Measurements from ENCODE around the gene SAMD8. TPM values are rescaled to one million over a fixed set of nuclear protein-coding genes. Genes with fewer than 3 reads are reported as not detected.
A peak's percentile ranks its signal among the peaks of the same experiment; 100 is the strongest.
"Not testable (repeated sequence)": the region's sequence is repeated elsewhere in the genome, so short reads cannot be mapped to it uniquely, and the experiment has no call there.

SAMD8 gene
- total RNA-seq, 1 donor from 2014 or later = 35.4 TPM

DNA sequence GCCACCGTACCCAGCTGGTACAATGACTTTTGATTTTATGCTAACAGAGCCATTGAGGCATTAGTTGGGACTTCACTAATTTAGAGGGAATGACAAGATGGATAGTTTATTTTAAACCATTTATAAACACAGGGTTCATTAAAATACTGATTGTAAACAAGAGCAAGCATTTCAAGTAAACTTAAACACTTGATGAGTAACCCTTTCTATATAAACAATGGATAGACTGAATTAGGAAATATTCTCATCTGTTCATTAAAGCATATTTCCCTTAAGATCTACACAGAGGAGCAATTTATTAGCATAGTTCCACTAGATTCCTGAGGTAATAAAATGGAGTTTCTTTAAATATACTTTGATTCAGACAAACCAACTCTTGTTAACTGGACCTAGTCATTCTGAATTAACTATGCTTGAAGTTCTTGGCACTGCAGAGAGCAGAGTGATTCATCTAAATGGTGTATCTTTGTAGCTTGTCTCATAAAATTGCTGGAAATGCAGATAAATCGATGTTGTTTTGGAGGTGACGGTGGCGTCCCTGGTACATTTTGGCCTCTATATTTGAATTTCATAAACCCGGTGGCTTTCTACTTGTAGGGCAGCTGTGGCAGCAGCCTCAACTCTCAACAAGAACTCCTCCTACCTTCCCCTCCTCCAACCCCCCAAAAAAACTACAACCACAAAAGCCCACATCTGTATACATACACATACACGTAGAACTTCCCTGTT, 83.7 kb downstream of the SAMD8 start:
- H3K27ac Mint-ChIP-seq (ENCODE audit: unreplicated experiment) = no peak overlapping the region
- peak overlapping the region; percentile 34 for H3K4me2 ChIP-seq (ENCODE audit: low read length)
- no peak overlapping the region for H3K27ac ChIP-seq (ENCODE audit: low read depth, low read length)
- no peaks in the 10 kb centered on the region for H3K36me3 ChIP-seq (ENCODE audit: insufficient read depth, low read length)
- no peak overlapping the region for H3K9ac ChIP-seq (ENCODE audit: low read length)
- H2AFZ ChIP-seq (ENCODE audit: low read depth, low read length) = no peak overlapping the region
- no peaks in the 10 kb centered on the region for H3K27me3 Mint-ChIP-seq (ENCODE audit: low read depth, unreplicated experiment)
- H3K4me1 Mint-ChIP-seq (ENCODE audit: low read depth, unreplicated experiment) = peaks cover 21% of the 10 kb centered on the region
- H3K9me3 Mint-ChIP-seq (ENCODE audit: unreplicated experiment) = no peaks in the 10 kb centered on the region
- no peaks in the 10 kb centered on the region for H3K9me3 ChIP-seq (ENCODE audit: insufficient read depth, low read depth, low read length)
- peaks cover 4% of the 10 kb centered on the region for H3K36me3 Mint-ChIP-seq (ENCODE audit: low read depth, unreplicated experiment)
- H4K20me1 ChIP-seq (ENCODE audit: insufficient read depth, low read length) = no peaks in the 10 kb centered on the region
- DNase-seq (ENCODE audit: low read depth) (peak; percentile 90), FAIRE-seq (no peak)
- no peak for TF ChIP-seq EZH2 (IDR thresholded peaks at IDR 0.05; ENCODE audit: insufficient read depth, low read length)
- TF ChIP-seq, protein P1, sequence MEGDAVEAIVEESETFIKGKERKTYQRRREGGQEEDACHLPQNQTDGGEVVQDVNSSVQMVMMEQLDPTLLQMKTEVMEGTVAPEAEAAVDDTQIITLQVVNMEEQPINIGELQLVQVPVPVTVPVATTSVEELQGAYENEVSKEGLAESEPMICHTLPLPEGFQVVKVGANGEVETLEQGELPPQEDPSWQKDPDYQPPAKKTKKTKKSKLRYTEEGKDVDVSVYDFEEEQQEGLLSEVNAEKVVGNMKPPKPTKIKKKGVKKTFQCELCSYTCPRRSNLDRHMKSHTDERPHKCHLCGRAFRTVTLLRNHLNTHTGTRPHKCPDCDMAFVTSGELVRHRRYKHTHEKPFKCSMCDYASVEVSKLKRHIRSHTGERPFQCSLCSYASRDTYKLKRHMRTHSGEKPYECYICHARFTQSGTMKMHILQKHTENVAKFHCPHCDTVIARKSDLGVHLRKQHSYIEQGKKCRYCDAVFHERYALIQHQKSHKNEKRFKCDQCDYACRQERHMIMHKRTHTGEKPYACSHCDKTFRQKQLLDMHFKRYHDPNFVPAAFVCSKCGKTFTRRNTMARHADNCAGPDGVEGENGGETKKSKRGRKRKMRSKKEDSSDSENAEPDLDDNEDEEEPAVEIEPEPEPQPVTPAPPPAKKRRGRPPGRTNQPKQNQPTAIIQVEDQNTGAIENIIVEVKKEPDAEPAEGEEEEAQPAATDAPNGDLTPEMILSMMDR (IDR thresholded peaks at IDR 0.05; ENCODE audit: insufficient read depth, low read depth, low read length) = no peak
- H3K4me1 ChIP-seq (ENCODE audit: insufficient read depth, low read length) = peaks cover 15% of the 10 kb centered on the region
- H3K27me3 ChIP-seq (ENCODE audit: insufficient read depth, low read length) = no peaks in the 10 kb centered on the region
- H3K79me2 ChIP-seq (ENCODE audit: insufficient read depth, low read length) = no peaks in the 10 kb centered on the region
- no peak overlapping the region for H3K4me3 ChIP-seq (ENCODE audit: insufficient read depth, low read depth, low read length)
- no peak overlapping the region for H3K4me3 Mint-ChIP-seq (ENCODE audit: unreplicated experiment)

- H3K9ac ChIP-seq (ENCODE audit: low read length) = no peak overlapping the region
- no peaks in the 10 kb centered on the region for H3K36me3 ChIP-seq (ENCODE audit: insufficient read depth, low read length)
- TF ChIP-seq, protein P1 (IDR thresholded peaks at IDR 0.05; ENCODE audit: insufficient read depth, low read depth, low read length) = no peak
- TF ChIP-seq EZH2 (IDR thresholded peaks at IDR 0.05; ENCODE audit: insufficient read depth, low read length) = no peak
- no peaks in the 10 kb centered on the region for H3K27me3 Mint-ChIP-seq (ENCODE audit: low read depth, unreplicated experiment)
- no peaks in the 10 kb centered on the region for H3K9me3 ChIP-seq (ENCODE audit: insufficient read depth, low read depth, low read length)
- H3K4me2 ChIP-seq (ENCODE audit: low read length) = no peak overlapping the region
- H4K20me1 ChIP-seq (ENCODE audit: insufficient read depth, low read length) = no peaks in the 10 kb centered on the region
- H3K27ac Mint-ChIP-seq (ENCODE audit: unreplicated experiment) = no peak overlapping the region
- no peak overlapping the region for H3K27ac ChIP-seq (ENCODE audit: low read depth, low read length)
- no peaks in the 10 kb centered on the region for H3K9me3 Mint-ChIP-seq (ENCODE audit: unreplicated experiment)
- no peaks in the 10 kb centered on the region for H3K79me2 ChIP-seq (ENCODE audit: insufficient read depth, low read length)
- peaks cover 10% of the 10 kb centered on the region for H3K4me1 ChIP-seq (ENCODE audit: insufficient read depth, low read length)
- FAIRE-seq = no peak
- no peak overlapping the region for H3K4me3 Mint-ChIP-seq (ENCODE audit: unreplicated experiment)
- H3K27me3 ChIP-seq (ENCODE audit: insufficient read depth, low read length) = no peaks in the 10 kb centered on the region
- H3K36me3 Mint-ChIP-seq (ENCODE audit: low read depth, unreplicated experiment) = peaks cover 5% of the 10 kb centered on the region
- H2AFZ ChIP-seq (ENCODE audit: low read depth, low read length) = no peak overlapping the region
- H3K4me3 ChIP-seq (ENCODE audit: insufficient read depth, low read depth, low read length) = no peak overlapping the region
- peaks cover 17% of the 10 kb centered on the region for H3K4me1 Mint-ChIP-seq (ENCODE audit: low read depth, unreplicated experiment)
- DNase-seq (ENCODE audit: low read depth) = no peak
Measured at GRCh38 chr10:75197066-75197465, 85.6 kb downstream of the SAMD8 start.

GRCh38 chr10:75197906-75198305, 86.5 kb downstream of the SAMD8 start:
- H3K4me1 ChIP-seq (ENCODE audit: insufficient read depth, low read length) = peaks cover 12% of the 10 kb centered on the region
- no peaks in the 10 kb centered on the region for H4K20me1 ChIP-seq (ENCODE audit: insufficient read depth, low read length)
- no peak for DNase-seq (ENCODE audit: low read depth)
- no peaks in the 10 kb centered on the region for H3K27me3 Mint-ChIP-seq (ENCODE audit: low read depth, unreplicated experiment)
- TF ChIP-seq, protein P1 (IDR thresholded peaks at IDR 0.05; ENCODE audit: insufficient read depth, low read depth, low read length) = no peak
- TF ChIP-seq EZH2 (IDR thresholded peaks at IDR 0.05; ENCODE audit: insufficient read depth, low read length) = no peak
- peaks cover 7% of the 10 kb centered on the region for H3K36me3 Mint-ChIP-seq (ENCODE audit: low read depth, unreplicated experiment)
- H3K4me3 Mint-ChIP-seq (ENCODE audit: unreplicated experiment) = no peak overlapping the region
- H3K4me3 ChIP-seq (ENCODE audit: insufficient read depth, low read depth, low read length) = no peak overlapping the region
- no peaks in the 10 kb centered on the region for H3K36me3 ChIP-seq (ENCODE audit: insufficient read depth, low read length)
- no peak for FAIRE-seq
- H3K9ac ChIP-seq (ENCODE audit: low read length) = no peak overlapping the region
- H3K27me3 ChIP-seq (ENCODE audit: insufficient read depth, low read length) = no peaks in the 10 kb centered on the region
- no peak overlapping the region for H3K27ac ChIP-seq (ENCODE audit: low read depth, low read length)
- H3K79me2 ChIP-seq (ENCODE audit: insufficient read depth, low read length) = no peaks in the 10 kb centered on the region
- peaks cover 24% of the 10 kb centered on the region for H3K4me1 Mint-ChIP-seq (ENCODE audit: low read depth, unreplicated experiment)
- no peaks in the 10 kb centered on the region for H3K9me3 Mint-ChIP-seq (ENCODE audit: unreplicated experiment)
- no peaks in the 10 kb centered on the region for H3K9me3 ChIP-seq (ENCODE audit: insufficient read depth, low read depth, low read length)
- peak overlapping the region; percentile 71 for H3K27ac Mint-ChIP-seq (ENCODE audit: unreplicated experiment)
- no peak overlapping the region for H2AFZ ChIP-seq (ENCODE audit: low read depth, low read length)
- no peak overlapping the region for H3K4me2 ChIP-seq (ENCODE audit: low read length)

DNA sequence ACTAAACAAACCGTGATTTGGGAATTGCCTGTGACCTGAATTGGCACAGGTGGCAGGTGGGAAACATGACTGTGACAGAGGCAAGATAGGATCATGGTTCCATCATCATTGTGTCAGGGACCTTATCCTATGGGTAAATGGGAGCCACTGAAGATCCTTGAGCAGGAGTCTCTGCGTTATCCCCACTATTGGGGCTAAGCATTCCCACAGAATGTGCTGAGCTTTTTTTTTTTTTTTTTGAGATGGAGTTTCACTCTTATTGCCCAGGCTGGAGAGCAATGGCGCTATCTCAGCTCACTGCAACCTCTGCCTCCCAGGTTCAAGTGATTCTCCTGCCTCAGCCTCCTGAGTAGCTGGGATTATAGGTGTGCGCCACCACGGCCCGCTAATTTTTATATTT, 88.5 kb downstream of the SAMD8 start:
- not testable (repeated sequence) for H3K27ac ChIP-seq (ENCODE audit: low read depth, low read length); H3K4me2 ChIP-seq (ENCODE audit: low read length); H4K20me1 ChIP-seq (ENCODE audit: insufficient read depth, low read length); FAIRE-seq; DNase-seq (ENCODE audit: low read depth); H3K79me2 ChIP-seq (ENCODE audit: insufficient read depth, low read length); H3K36me3 ChIP-seq (ENCODE audit: insufficient read depth, low read length); H2AFZ ChIP-seq (ENCODE audit: low read depth, low read length); H3K27me3 ChIP-seq (ENCODE audit: insufficient read depth, low read length); H3K4me3 ChIP-seq (ENCODE audit: insufficient read depth, low read depth, low read length); H3K27me3 Mint-ChIP-seq (ENCODE audit: low read depth, unreplicated experiment); H3K27ac Mint-ChIP-seq (ENCODE audit: unreplicated experiment); H3K36me3 Mint-ChIP-seq (ENCODE audit: low read depth, unreplicated experiment); H3K9ac ChIP-seq (ENCODE audit: low read length); H3K9me3 ChIP-seq (ENCODE audit: insufficient read depth, low read depth, low read length); H3K9me3 Mint-ChIP-seq (ENCODE audit: unreplicated experiment); H3K4me3 Mint-ChIP-seq (ENCODE audit: unreplicated experiment)
- peaks cover 26% of the 10 kb centered on the region for H3K4me1 Mint-ChIP-seq (ENCODE audit: low read depth, unreplicated experiment)
- peaks cover 15% of the 10 kb centered on the region for H3K4me1 ChIP-seq (ENCODE audit: insufficient read depth, low read length)

Measured in astrocyte (in vitro differentiated cells and primary cell).